Retinal pigment epithelial cell (primary cell): ENCODE measurements around the gene CPED1.

Source experiments
- DNase-seq: peaks from one replicate; pipeline ENCODE4 v3.0.0-alpha.2; 2010; ENCODE audit warnings: low read depth
- H3K4me3 ChIP-seq: 2 replicates; pipeline ENCODE4 v1.5.1; 2011; ENCODE audit warnings: mild to moderate bottlenecking, low read length, control low read depth, moderate library complexity
- TF ChIP-seq, protein P1 (sequence below): conservative IDR thresholded peaks from 2 replicates; pipeline ENCODE4 v1.5.1; 2011; ENCODE audit warnings: low read depth, low read length, control low read depth, inconsistent platforms

CPED1 gene

DNA sequence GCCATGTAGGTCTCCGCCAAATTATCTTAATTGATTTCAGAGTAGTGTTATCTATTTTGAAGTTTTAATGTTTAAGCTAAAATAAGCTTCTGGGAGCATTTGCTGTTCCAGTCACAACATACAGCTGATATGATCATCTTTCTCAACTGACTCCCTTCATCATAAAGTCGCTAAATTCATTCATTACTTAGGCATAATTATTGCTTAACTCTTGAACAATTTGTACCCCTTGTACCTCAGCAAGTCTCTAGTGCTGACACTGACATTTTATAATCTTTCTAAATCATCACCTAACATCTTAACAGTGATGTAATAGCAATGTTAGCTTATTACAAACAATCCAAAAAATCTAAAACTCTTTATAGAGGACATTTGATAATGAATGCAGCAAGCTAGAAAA lies 286.0 kb downstream of the CPED1 start:
- no peak overlapping the region for H3K4me3 ChIP-seq
- DNase-seq = no peak
- TF ChIP-seq, protein P1, sequence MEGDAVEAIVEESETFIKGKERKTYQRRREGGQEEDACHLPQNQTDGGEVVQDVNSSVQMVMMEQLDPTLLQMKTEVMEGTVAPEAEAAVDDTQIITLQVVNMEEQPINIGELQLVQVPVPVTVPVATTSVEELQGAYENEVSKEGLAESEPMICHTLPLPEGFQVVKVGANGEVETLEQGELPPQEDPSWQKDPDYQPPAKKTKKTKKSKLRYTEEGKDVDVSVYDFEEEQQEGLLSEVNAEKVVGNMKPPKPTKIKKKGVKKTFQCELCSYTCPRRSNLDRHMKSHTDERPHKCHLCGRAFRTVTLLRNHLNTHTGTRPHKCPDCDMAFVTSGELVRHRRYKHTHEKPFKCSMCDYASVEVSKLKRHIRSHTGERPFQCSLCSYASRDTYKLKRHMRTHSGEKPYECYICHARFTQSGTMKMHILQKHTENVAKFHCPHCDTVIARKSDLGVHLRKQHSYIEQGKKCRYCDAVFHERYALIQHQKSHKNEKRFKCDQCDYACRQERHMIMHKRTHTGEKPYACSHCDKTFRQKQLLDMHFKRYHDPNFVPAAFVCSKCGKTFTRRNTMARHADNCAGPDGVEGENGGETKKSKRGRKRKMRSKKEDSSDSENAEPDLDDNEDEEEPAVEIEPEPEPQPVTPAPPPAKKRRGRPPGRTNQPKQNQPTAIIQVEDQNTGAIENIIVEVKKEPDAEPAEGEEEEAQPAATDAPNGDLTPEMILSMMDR = no peak

- no peak overlapping the region for H3K4me3 ChIP-seq
- TF ChIP-seq, protein P1 = no peak
- DNase-seq = no peak
Measured at GRCh38 chr7:121275204-121275603, 286.7 kb downstream of the CPED1 start.

DNA sequence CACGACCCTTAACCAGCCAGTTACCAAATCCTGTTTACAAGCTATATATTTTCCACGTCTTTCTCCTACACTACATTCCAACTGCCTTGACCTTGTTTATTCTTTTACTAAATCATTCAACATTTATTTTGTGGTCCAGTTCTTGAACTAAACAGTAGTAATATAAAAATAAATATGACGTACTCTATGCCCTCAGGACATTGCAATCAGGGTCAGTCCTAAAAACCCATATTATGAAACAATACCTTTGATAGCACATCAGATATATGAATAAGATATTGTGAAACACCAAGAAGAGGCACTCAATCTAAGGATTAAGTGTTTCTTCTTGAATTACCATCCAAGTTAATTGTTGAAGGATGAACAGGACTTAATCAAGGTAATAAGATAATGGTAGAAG lies 287.8 kb downstream of the CPED1 start:
- no peak overlapping the region for H3K4me3 ChIP-seq
- TF ChIP-seq, protein P1 = no peak
- DNase-seq = no peak

- H3K4me3 ChIP-seq = no peak overlapping the region
- no peak for DNase-seq
- TF ChIP-seq, protein P1 = no peak
Measured at GRCh38 chr7:121278120-121279021, 289.9 kb downstream of the CPED1 start.

GRCh38 chr7:121279060-121279620 lies 290.6 kb downstream of the CPED1 start:
- H3K4me3 ChIP-seq = no peak overlapping the region
- TF ChIP-seq, protein P1 = no peak
- no peak for DNase-seq

- DNase-seq = no peak
- TF ChIP-seq, protein P1 = no peak
- H3K4me3 ChIP-seq = no peak overlapping the region
Measured at GRCh38 chr7:121279822-121280221, 291.3 kb downstream of the CPED1 start.

- H3K4me3 ChIP-seq = no peak overlapping the region
- TF ChIP-seq, protein P1 = no peak
- DNase-seq = no peak
Measured at GRCh38 chr7:121280656-121281055, 292.1 kb downstream of the CPED1 start.
